ENCODE results near the gene BRPF3.

DNA sequence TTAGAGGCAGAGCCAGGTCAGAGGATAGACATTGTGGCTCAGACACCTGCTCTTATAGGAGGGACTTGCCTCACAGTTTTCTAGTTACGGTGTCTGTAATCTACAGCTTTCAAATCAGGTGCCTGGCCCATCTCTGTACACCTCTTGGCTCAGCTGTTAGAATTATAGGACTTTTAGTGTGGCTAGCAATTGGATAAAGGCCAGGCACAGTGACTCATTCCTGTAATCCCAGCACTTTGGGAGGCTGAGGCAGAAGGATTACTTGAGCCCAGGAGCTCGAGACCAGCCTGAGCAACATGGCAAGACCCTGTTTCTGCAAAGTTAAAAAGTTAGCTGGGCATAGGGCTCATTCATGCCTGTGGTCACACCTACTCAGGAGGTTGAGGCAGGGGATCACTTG is 20.0 kb downstream of the BRPF3 start:
- TF ChIP-seq POLR2A (IDR thresholded peaks at IDR 0.05), result no peak
- TF ChIP-seq, protein P1, sequence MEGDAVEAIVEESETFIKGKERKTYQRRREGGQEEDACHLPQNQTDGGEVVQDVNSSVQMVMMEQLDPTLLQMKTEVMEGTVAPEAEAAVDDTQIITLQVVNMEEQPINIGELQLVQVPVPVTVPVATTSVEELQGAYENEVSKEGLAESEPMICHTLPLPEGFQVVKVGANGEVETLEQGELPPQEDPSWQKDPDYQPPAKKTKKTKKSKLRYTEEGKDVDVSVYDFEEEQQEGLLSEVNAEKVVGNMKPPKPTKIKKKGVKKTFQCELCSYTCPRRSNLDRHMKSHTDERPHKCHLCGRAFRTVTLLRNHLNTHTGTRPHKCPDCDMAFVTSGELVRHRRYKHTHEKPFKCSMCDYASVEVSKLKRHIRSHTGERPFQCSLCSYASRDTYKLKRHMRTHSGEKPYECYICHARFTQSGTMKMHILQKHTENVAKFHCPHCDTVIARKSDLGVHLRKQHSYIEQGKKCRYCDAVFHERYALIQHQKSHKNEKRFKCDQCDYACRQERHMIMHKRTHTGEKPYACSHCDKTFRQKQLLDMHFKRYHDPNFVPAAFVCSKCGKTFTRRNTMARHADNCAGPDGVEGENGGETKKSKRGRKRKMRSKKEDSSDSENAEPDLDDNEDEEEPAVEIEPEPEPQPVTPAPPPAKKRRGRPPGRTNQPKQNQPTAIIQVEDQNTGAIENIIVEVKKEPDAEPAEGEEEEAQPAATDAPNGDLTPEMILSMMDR (IDR thresholded peaks at IDR 0.05), result no peak

Data from Peyer's patch (tissue), 4 donors.